Body of pancreas (tissue), 4 donors: ENCODE measurements around the gene SEMA4C.

Experiments used
- CTCF ChIP-seq, 7 experiments: fragments of 450-650 bp in 4 of 7; fragments of 200-600 bp in 3 of 7; sonication (generic) in 3 of 7; IDR thresholded peaks; one replicate each; pipeline ENCODE4 v1.5.1; 2016 to 2019; ENCODE audit warnings: antibody characterized with exemption in 7 of 7
- POLR2A ChIP-seq, 3 donors: fragments of 450-650 bp; IDR thresholded peaks; one replicate each; pipeline ENCODE4 v1.6.1; 2016; ENCODE audit warnings: antibody characterized with exemption in 3 of 3, mild to moderate bottlenecking in 2 of 3

GRCh38 chr2:96877042-96877451 is 7.2 kb upstream of the SEMA4C start:
- TF ChIP-seq CTCF (IDR thresholded peaks at IDR 0.05), result no peak
- TF ChIP-seq POLR2A (IDR thresholded peaks at IDR 0.05), result no peak
